ENCODE measurements around the gene PDE5A. TPM values are rescaled to one million over a fixed set of nuclear protein-coding genes. Genes with fewer than 3 reads are reported as not detected.

PDE5A gene
- total and polyA plus RNA-seq, 10 of the 15 experiments (the other 5 are each of a cell fraction or from before 2014, with no cell fraction given), result under 0.01 to 3.9 (median 0.26) TPM; not detected in 1

GRCh38 chr4:119626943-119627266 is 1.7 kb downstream of the PDE5A start:
- no TSS peak for BruUV-seq (replicated peaks)
- no peaks in the 10 kb centered on the region for H4K20me1 ChIP-seq (ENCODE audit: control insufficient read depth, insufficient read depth)
- no peaks in the 10 kb centered on the region for H3K9me3 ChIP-seq (replicated peaks; ENCODE audit: control insufficient read depth, insufficient read depth, low read length)
- CTCF ChIA-PET, result interaction anchor here (1.0 to 3.4 kb wide), 7 partner anchors 23 to 425 kb away, joined by 3 to 31 read pairs (median 4); no protein-coding TSS in a partner anchor
- no peak overlapping the region for H3K27ac ChIP-seq (ENCODE audit: control insufficient read depth, insufficient read depth)
- peak overlapping the region; percentile 78 for H2AFZ ChIP-seq (ENCODE audit: control insufficient read depth, low read depth, low read length)
- peaks cover 3% of the 10 kb centered on the region for H3K4me1 ChIP-seq (ENCODE audit: control insufficient read depth, insufficient read depth, low read length)
- no peaks in the 10 kb centered on the region for H3K79me2 ChIP-seq (ENCODE audit: control insufficient read depth, insufficient read depth, low read length)
- FAIRE-seq (no peak), ATAC-seq (no peak), DNase-seq (ENCODE audit: low read depth, low spot score) (no peak)
- peaks cover 3 to 5% of the 10 kb centered on the region in 2 experiments; a peak in 3 of 4 replicates for H3K27me3 ChIP-seq (replicated peaks in 1 of 2; ENCODE audit: control insufficient read depth in 2 of 2, insufficient read depth in 2 of 2, low read length in 1 of 2)
- RAD21 ChIA-PET (ENCODE audit: unreplicated experiment), result interaction anchor here (0.7 to 3.1 kb wide), 5 partner anchors 56 to 646 kb away, joined by 3 to 31 read pairs (median 4); no protein-coding TSS in a partner anchor
- POLR2A ChIA-PET, result no interaction called here
- in situ Hi-C loops (cut with MboI) (loop anchor here (10.0 kb wide), 2 partner anchors 312 to 642 kb away; no protein-coding TSS in a partner anchor), intact Hi-C loops (cut with micrococcal nuclease; ENCODE audit: unreplicated experiment) (loop anchor here (2.0 kb wide), 1 partner anchor 644 kb away; no protein-coding TSS in a partner anchor)
- TF ChIP-seq RB1 (IDR thresholded peaks at IDR 0.05; ENCODE audit: borderline replicate concordance) (no peak), KDM1A (IDR thresholded peaks at IDR 0.05; ENCODE audit: borderline replicate concordance) (no peak), IRF3 (IDR thresholded peaks at IDR 0.05) (no peak)
- no peak overlapping the region for H3K9ac ChIP-seq (ENCODE audit: control insufficient read depth, insufficient read depth, low read length)
- H3K4me3 ChIP-seq, result 0 out of 2 replicates have a peak overlapping the region, but pooled peaks have one; percentile 52
- SMC1A ChIA-PET (ENCODE audit: uncharacterized antibody, unreplicated experiment), result interaction anchor here (0.9 to 1.0 kb wide), 2 partner anchors 68 to 327 kb away, joined by 3 to 4 read pairs; no protein-coding TSS in a partner anchor
- peak overlapping the region; percentile 97 for H3K4me2 ChIP-seq (ENCODE audit: control insufficient read depth, insufficient read depth)
- H3K36me3 ChIP-seq (ENCODE audit: control insufficient read depth in 2 of 2, insufficient read depth in 2 of 2, low read length in 1 of 2), result no peaks in the 10 kb centered on the region
- WGBS (ENCODE audit: insufficient coverage, insufficient replicate concordance, low lambda C conversion rate, missing lambda C conversion rate), result 6% methylated on average over 18 of the region's 18 CpGs

GRCh38 chr4:119626420-119626819 is 2.2 kb downstream of the PDE5A start:
- Histone ChIP-seq H4K20me1 (ENCODE audit: control insufficient read depth, insufficient read depth) (no peaks in the 10 kb centered on the region), H3K4me2 (ENCODE audit: control insufficient read depth, insufficient read depth) (no peak overlapping the region; the same call in 1 of the 2 replicates), H3K27ac (ENCODE audit: control insufficient read depth, insufficient read depth) (no peak overlapping the region), H3K79me2 (ENCODE audit: control insufficient read depth, insufficient read depth, low read length) (no peaks in the 10 kb centered on the region), H3K36me3 (ENCODE audit: control insufficient read depth in 2 of 2, insufficient read depth in 2 of 2, low read length in 1 of 2) (no peaks in the 10 kb centered on the region), H3K9ac (ENCODE audit: control insufficient read depth, insufficient read depth, low read length) (no peak overlapping the region), H3K9me3 (replicated peaks; ENCODE audit: control insufficient read depth, insufficient read depth, low read length) (no peaks in the 10 kb centered on the region), H3K4me1 (ENCODE audit: control insufficient read depth, insufficient read depth, low read length) (peaks cover 3% of the 10 kb centered on the region), H3K27me3 (replicated peaks in 1 of 2; ENCODE audit: control insufficient read depth in 2 of 2, insufficient read depth in 2 of 2, low read length in 1 of 2) (peaks cover 3 to 5% of the 10 kb centered on the region in 2 experiments; a peak in 3 of 4 replicates), H2AFZ (ENCODE audit: control insufficient read depth, low read depth, low read length) (no peak overlapping the region), H3K4me3 (no peak overlapping the region)
- intact Hi-C loops (cut with micrococcal nuclease; ENCODE audit: unreplicated experiment), result loop anchor here (2.0 kb wide), 1 partner anchor 644 kb away; no protein-coding TSS in a partner anchor
- CTCF ChIA-PET, result interaction anchor here (1.0 to 3.4 kb wide), 7 partner anchors 22 to 425 kb away, joined by 3 to 31 read pairs (median 4); no protein-coding TSS in a partner anchor
- FAIRE-seq (no peak), DNase-seq (ENCODE audit: low read depth, low spot score) (no peak), ATAC-seq (no peak)
- SMC1A ChIA-PET (ENCODE audit: uncharacterized antibody, unreplicated experiment), result interaction anchor here (1.0 kb wide), 1 partner anchor 68 kb away, joined by 4 read pairs; no protein-coding TSS in a partner anchor
- in situ Hi-C loops (cut with MboI), result loop anchor here (10.0 kb wide), 2 partner anchors 312 to 642 kb away; no protein-coding TSS in a partner anchor
- RAD21 ChIA-PET (ENCODE audit: unreplicated experiment), result interaction anchor here (0.7 to 3.1 kb wide), 4 partner anchors 56 to 429 kb away, joined by 3 to 31 read pairs (median 16); no protein-coding TSS in a partner anchor
- POLR2A ChIA-PET, result no interaction called here
- WGBS (ENCODE audit: insufficient coverage, insufficient replicate concordance, low lambda C conversion rate, missing lambda C conversion rate), result 56% methylated on average over 10 of the region's 11 CpGs
- BruUV-seq (replicated peaks), result no TSS peak
- no peak for TF ChIP-seq RAD51 (IDR thresholded peaks at IDR 0.05)
- TF ChIP-seq ZNF274 (IDR thresholded peaks at IDR 0.05; ENCODE audit: insufficient read depth, insufficient read length), result no peak
- no peak for TF ChIP-seq SIX5 (IDR thresholded peaks at IDR 0.05; ENCODE audit: low read depth, low read length, severe bottlenecking)
- no peak for TF ChIP-seq TAF1 (IDR thresholded peaks at IDR 0.05; ENCODE audit: borderline replicate concordance, low read depth, low read length)
- TF ChIP-seq, protein P1, sequence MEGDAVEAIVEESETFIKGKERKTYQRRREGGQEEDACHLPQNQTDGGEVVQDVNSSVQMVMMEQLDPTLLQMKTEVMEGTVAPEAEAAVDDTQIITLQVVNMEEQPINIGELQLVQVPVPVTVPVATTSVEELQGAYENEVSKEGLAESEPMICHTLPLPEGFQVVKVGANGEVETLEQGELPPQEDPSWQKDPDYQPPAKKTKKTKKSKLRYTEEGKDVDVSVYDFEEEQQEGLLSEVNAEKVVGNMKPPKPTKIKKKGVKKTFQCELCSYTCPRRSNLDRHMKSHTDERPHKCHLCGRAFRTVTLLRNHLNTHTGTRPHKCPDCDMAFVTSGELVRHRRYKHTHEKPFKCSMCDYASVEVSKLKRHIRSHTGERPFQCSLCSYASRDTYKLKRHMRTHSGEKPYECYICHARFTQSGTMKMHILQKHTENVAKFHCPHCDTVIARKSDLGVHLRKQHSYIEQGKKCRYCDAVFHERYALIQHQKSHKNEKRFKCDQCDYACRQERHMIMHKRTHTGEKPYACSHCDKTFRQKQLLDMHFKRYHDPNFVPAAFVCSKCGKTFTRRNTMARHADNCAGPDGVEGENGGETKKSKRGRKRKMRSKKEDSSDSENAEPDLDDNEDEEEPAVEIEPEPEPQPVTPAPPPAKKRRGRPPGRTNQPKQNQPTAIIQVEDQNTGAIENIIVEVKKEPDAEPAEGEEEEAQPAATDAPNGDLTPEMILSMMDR (IDR thresholded peaks at IDR 0.05 in 2 of 3, conservative IDR thresholded peaks at IDR 0.05 in 1 of 3; ENCODE audit: control insufficient read depth in 2 of 3, extremely low read depth in 1 of 3, insufficient read depth in 1 of 3, low read depth in 3 of 3, low read length in 3 of 3), result no peak
- no peak for TF ChIP-seq EZH2 (IDR thresholded peaks at IDR 0.05; ENCODE audit: borderline replicate concordance, control insufficient read depth, low read depth, low read length)
- no peak for TF ChIP-seq MTA2 (IDR thresholded peaks at IDR 0.05; ENCODE audit: low read depth)

Data from GM12878 (cell line).